ENCODE results near the gene MED15. TPM values are rescaled to one million over a fixed set of nuclear protein-coding genes. Genes with fewer than 3 reads are reported as not detected.
A peak's percentile ranks its signal among the peaks of the same experiment; 100 is the strongest.

The MED15 gene
- total and polyA plus RNA-seq, 12 donors: 22.5 to 203 (median 82.2) TPM

- intact Hi-C loops (cut with DNase I): no loop called here
- no peaks in the 10 kb centered on the region for H3K9me3 ChIP-seq (replicated peaks in 1 of 3)
- DNase-seq: no peak
- peaks cover 0 to 89% of the 10 kb centered on the region in 2 donors for H3K36me3 ChIP-seq (replicated peaks in 1 of 2)
- no peak for TF ChIP-seq CTCF (IDR thresholded peaks at IDR 0.05)
- no peak for TF ChIP-seq POLR2A (IDR thresholded peaks at IDR 0.05)
- 73 to 100% (median 91%) methylated on average over 1 of the region's 1 CpG; no CpG with 5 or more reads in 1 of the 4 donors for WGBS, 4 donors
- no peak overlapping the region for H3K4me3 ChIP-seq
- peaks cover 0 to 16% of the 10 kb centered on the region in 2 donors for H3K4me1 ChIP-seq (replicated peaks in 1 of 2)
- peak overlapping the region in 2 of 5 donors; percentile 14 to 23 for H3K27ac ChIP-seq
- H3K27me3 ChIP-seq: no peaks in the 10 kb centered on the region
Observed at GRCh38 chr22:20577045-20577444, 69.6 kb downstream of the MED15 start.

- H3K4me1 ChIP-seq (replicated peaks in 1 of 2): peaks cover 0 to 16% of the 10 kb centered on the region in 2 donors
- no peak overlapping the region for H3K27ac ChIP-seq
- H3K9me3 ChIP-seq (replicated peaks in 1 of 3): no peaks in the 10 kb centered on the region
- peak in 1 of 7 donors; percentile 54 for DNase-seq
- no peak for TF ChIP-seq POLR2A (IDR thresholded peaks at IDR 0.05)
- no peak for TF ChIP-seq CTCF (IDR thresholded peaks at IDR 0.05)
- WGBS, 4 donors: 77 to 82% (median 77%) methylated on average over 7 to 8 of the region's 8 CpGs
- peaks cover 0 to 89% of the 10 kb centered on the region in 2 donors for H3K36me3 ChIP-seq (replicated peaks in 1 of 2)
- H3K4me3 ChIP-seq: no peak overlapping the region
- intact Hi-C loops (cut with DNase I): no loop called here
- H3K27me3 ChIP-seq: no peaks in the 10 kb centered on the region
Observed at GRCh38 chr22:20577549-20577975, 70.2 kb downstream of the MED15 start.

GRCh38 chr22:20578192-20578591 lies 70.8 kb downstream of the MED15 start:
- Histone ChIP-seq H3K4me3 (no peak overlapping the region), H3K4me1 (replicated peaks in 1 of 2) (peaks cover 0 to 16% of the 10 kb centered on the region in 2 donors), H3K9me3 (replicated peaks in 1 of 3) (no peaks in the 10 kb centered on the region), H3K27me3 (no peaks in the 10 kb centered on the region), H3K27ac (no peak overlapping the region), H3K36me3 (replicated peaks in 1 of 2) (peaks cover 0 to 89% of the 10 kb centered on the region in 2 donors)
- 70 to 90% (median 73%) methylated on average over 5 to 7 of the region's 7 CpGs for WGBS, 4 donors
- TF ChIP-seq CTCF (IDR thresholded peaks at IDR 0.05) (no peak), POLR2A (IDR thresholded peaks at IDR 0.05) (no peak)
- DNase-seq: peak in 2 of 7 donors; percentile 11 to 56
- intact Hi-C loops (cut with DNase I): no loop called here

- intact Hi-C loops (cut with DNase I): no loop called here
- 74 to 100% (median 87%) methylated on average over 1 to 5 of the region's 5 CpGs for WGBS, 4 donors
- peak in 1 of 7 donors; percentile 12 for DNase-seq
Observed at GRCh38 chr22:20578707-20579106, 71.3 kb downstream of the MED15 start.

More at GRCh38 chr22:20578707-20579106, 71.3 kb downstream of the MED15 start:
- no peak overlapping the region for H3K4me3 ChIP-seq
- H3K27ac ChIP-seq: no peak overlapping the region
- peaks cover 0 to 16% of the 10 kb centered on the region in 2 donors for H3K4me1 ChIP-seq (replicated peaks in 1 of 2)
- H3K9me3 ChIP-seq (replicated peaks in 1 of 3): no peaks in the 10 kb centered on the region
- TF ChIP-seq POLR2A (IDR thresholded peaks at IDR 0.05) (no peak), CTCF (IDR thresholded peaks at IDR 0.05) (no peak)
- peaks cover 0 to 89% of the 10 kb centered on the region in 2 donors for H3K36me3 ChIP-seq (replicated peaks in 1 of 2)
- no peaks in the 10 kb centered on the region for H3K27me3 ChIP-seq
